K562 (cell line): ENCODE measurements around the gene CAPZA1. TPM values are rescaled to one million over a fixed set of nuclear protein-coding genes. Genes with fewer than 3 reads are reported as not detected.

Source experiments
- AFF1 ChIP-seq, 2 experiments: fragments of 450-650 bp; IDR thresholded peaks; 2 replicates each; pipeline ENCODE4 v1.6.1; 2018; ENCODE audit warnings: mild to moderate bottlenecking in 2 of 2, low read depth in 1 of 2; ENCODE audit not compliant: partially characterized antibody in 2 of 2
- CREB3 ChIP-seq: fragments of 450-650 bp; conservative IDR thresholded peaks from 2 replicates; pipeline ENCODE4 v1.6.1; 2016; ENCODE audit warnings: missing genetic modification characterization, low read depth, mild to moderate bottlenecking, missing compliant biosample characterization, moderate library complexity
- DLX4 ChIP-seq: fragments of 250-450 bp; sonication (Bioruptor Pico); IDR thresholded peaks from 2 replicates; pipeline ENCODE4 v1.6.1; 2021; ENCODE audit warnings: mild to moderate bottlenecking
- EHMT2 ChIP-seq: fragments of 450-650 bp; IDR thresholded peaks from 2 replicates; pipeline ENCODE4 v1.6.1; 2018; ENCODE audit warnings: antibody characterized with exemption
- NFRKB ChIP-seq: fragments of 450-650 bp; IDR thresholded peaks from 2 replicates; pipeline ENCODE4 v1.6.1; 2016; ENCODE audit warnings: low read depth
- RBM17 ChIP-seq: fragments of 200-400 bp; formaldehyde crosslinking; IDR thresholded peaks from 2 replicates; pipeline ENCODE4 v1.6.1; 2017; ENCODE audit warnings: low read depth, mild to moderate bottlenecking, low read length, borderline replicate concordance
- SMARCE1 ChIP-seq: fragments of 450-650 bp; IDR thresholded peaks from 2 replicates; pipeline ENCODE4 v1.7.1; 2016; ENCODE audit warnings: mild to moderate bottlenecking
- TCFL5 ChIP-seq: fragments of 250-450 bp; sonication (Bioruptor Pico); conservative IDR thresholded peaks from 2 replicates; pipeline ENCODE4 v1.6.1; 2021; ENCODE audit warnings: mild to moderate bottlenecking, moderate library complexity, matching md5 sums
- ZHX1 ChIP-seq: fragments of 150-350 bp; conservative IDR thresholded peaks from 2 replicates; pipeline ENCODE4 v1.6.1; 2014; ENCODE audit warnings: low read length
- ZNF311 ChIP-seq: fragments of 250-450 bp; sonication (Bioruptor Pico); IDR thresholded peaks from 2 replicates; pipeline ENCODE4 v1.4.0; 2020; ENCODE audit warnings: mild to moderate bottlenecking, moderate library complexity
- polyA plus RNA-seq, 8 experiments: library from polyadenylated mRNA; depleted of rRNA in 4 of 8; stranded (reverse) in 5 of 8; unstranded in 3 of 8; fragments of >200 nt; fragmentation: Nextera tagmentation in 2 of 8; fragmentation: Illumina TruSeq in 1 of 8; extraction: Ambion mirVana in 2 of 8; extraction: Trizol in 1 of 8; gene quantifications; 2 replicates each; pipeline versions ENCODE4 v1.2.1 to v1.2.3, GENCODE V29; 2011 to 2014; ENCODE audit warnings: inconsistent platforms in 1 of 8, missing spikeins in 1 of 8
- total RNA-seq, 7 experiments: library from RNA; depleted of rRNA in 6 of 7; stranded (reverse); fragments of >200 nt in 6 of 7; fragmentation: Illumina TruSeq in 2 of 7; extraction: Trizol in 2 of 7; gene quantifications; 2 replicates each; pipeline versions ENCODE4 v1.2.1 to v1.2.3, GENCODE V29; 2011 to 2021; ENCODE audit warnings: low replicate concordance in 1 of 7
- TF ChIP-seq, protein P1 (sequence below): fragments of 450-650 bp; IDR thresholded peaks from 2 replicates; pipeline ENCODE4 v1.6.1; 2018; ENCODE audit warnings: mild to moderate bottlenecking, low read depth; ENCODE audit not compliant: partially characterized antibody
- TF ChIP-seq, protein P2 (sequence below): sonication (generic); formaldehyde crosslinking; IDR thresholded peaks from 2 replicates; pipeline ENCODE4 v1.8.0; 2022; ENCODE audit warnings: missing genetic modification reagents, mild to moderate bottlenecking, borderline replicate concordance

The CAPZA1 gene
- total and polyA plus RNA-seq, 9 of the 15 experiments (the other 6 are each of a cell fraction or from before 2014, with no cell fraction given): 237 to 1,020 (median 306) TPM

- TF ChIP-seq, protein P1, sequence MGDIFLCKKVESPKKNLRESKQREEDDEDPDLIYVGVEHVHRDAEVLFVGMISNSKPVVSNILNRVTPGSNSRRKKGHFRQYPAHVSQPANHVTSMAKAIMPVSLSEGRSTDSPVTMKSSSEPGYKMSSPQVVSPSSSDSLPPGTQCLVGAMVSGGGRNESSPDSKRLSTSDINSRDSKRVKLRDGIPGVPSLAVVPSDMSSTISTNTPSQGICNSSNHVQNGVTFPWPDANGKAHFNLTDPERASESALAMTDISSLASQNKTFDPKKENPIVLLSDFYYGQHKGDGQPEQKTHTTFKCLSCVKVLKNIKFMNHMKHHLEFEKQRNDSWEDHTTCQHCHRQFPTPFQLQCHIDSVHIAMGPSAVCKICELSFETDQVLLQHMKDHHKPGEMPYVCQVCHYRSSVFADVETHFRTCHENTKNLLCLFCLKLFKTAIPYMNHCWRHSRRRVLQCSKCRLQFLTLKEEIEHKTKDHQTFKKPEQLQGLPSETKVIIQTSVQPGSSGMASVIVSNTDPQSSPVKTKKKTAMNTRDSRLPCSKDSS: no peak
- peak; percentile 81; the same call in 1 of the 2 replicates for TF ChIP-seq NFRKB
- TF ChIP-seq, protein P2, sequence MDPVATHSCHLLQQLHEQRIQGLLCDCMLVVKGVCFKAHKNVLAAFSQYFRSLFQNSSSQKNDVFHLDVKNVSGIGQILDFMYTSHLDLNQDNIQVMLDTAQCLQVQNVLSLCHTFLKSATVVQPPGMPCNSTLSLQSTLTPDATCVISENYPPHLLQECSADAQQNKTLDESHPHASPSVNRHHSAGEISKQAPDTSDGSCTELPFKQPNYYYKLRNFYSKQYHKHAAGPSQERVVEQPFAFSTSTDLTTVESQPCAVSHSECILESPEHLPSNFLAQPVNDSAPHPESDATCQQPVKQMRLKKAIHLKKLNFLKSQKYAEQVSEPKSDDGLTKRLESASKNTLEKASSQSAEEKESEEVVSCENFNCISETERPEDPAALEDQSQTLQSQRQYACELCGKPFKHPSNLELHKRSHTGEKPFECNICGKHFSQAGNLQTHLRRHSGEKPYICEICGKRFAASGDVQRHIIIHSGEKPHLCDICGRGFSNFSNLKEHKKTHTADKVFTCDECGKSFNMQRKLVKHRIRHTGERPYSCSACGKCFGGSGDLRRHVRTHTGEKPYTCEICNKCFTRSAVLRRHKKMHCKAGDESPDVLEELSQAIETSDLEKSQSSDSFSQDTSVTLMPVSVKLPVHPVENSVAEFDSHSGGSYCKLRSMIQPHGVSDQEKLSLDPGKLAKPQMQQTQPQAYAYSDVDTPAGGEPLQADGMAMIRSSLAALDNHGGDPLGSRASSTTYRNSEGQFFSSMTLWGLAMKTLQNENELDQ: no peak
- no peak; the same call in none of the 2 replicates for TF ChIP-seq ZNF311 (CRISPR knock-in tag)
- TF ChIP-seq AFF1 (IDR thresholded peaks at IDR 0.05; ENCODE audit: low read depth in 1 of 2, partially characterized antibody in 2 of 2): peak in 1 of 2 experiments; percentile 84
- no peak for TF ChIP-seq EHMT2
- TF ChIP-seq DLX4 (CRISPR knock-in tag): no peak
- no peak for TF ChIP-seq ZHX1
- TF ChIP-seq CREB3: peak; percentile 65
- TF ChIP-seq TCFL5 (CRISPR knock-in tag): no peak
- no peak for TF ChIP-seq RBM17
- TF ChIP-seq SMARCE1: peak; percentile 96
These were observed 80.9 kb downstream of the CAPZA1 start (continued) for GRCh38 chr1:112700290-112701226.
